ENCODE measurements around the gene CDC25A.
"Not testable (repeated sequence)": the region's sequence is repeated elsewhere in the genome, so short reads cannot be mapped to it uniquely, and the experiment has no call there.

DNA sequence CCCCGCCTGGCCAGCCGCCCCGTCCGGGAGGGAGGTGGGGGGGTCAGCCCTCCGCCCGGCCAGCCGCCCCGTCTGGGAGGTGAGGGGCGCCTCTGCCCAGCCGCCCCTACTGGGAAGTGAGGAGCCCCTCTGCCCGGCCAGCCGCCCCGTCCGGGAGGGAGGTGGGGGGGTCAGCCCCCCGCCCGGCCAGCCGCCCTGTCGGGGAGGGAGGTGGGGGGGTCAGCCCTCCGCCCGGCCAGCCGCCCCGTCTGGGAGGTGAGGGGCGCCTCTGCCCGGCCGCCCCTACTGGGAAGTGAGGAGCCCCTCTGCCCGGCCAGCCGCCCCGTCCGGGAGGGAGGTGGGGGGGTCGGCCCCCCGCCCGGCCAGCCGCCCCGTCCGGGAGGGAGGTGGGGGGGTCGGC lies 23.6 kb upstream of the CDC25A start:
- not testable (repeated sequence) for TF ChIP-seq RNF2 (IDR thresholded peaks at IDR 0.05; ENCODE audit: borderline replicate concordance, low read depth); POLR2A (IDR thresholded peaks at IDR 0.05; ENCODE audit: low read length)
